Trophoblast cell (in vitro differentiated cells and primary cell): ENCODE measurements around the gene RRP8.

Source experiments
- DNase-seq, 2 donors: peaks; one replicate each; pipeline ENCODE4 v3.0.0-alpha.2; 2016
- H2AFZ ChIP-seq: 2 replicates; pipeline ENCODE4 v1.6.1; 2013; ENCODE audit warnings: low read length, moderate library complexity, mild to moderate bottlenecking; ENCODE audit not compliant: insufficient read depth, poor library complexity
- H2AK5ac ChIP-seq: 2 replicates; pipeline ENCODE4 v1.6.1; 2013; ENCODE audit warnings: mild to moderate bottlenecking, low read length
- H2BK120ac ChIP-seq: 2 replicates; pipeline ENCODE4 v1.6.1; 2013; ENCODE audit warnings: low read length, mild to moderate bottlenecking, moderate library complexity; ENCODE audit not compliant: insufficient read depth, poor library complexity
- H2BK12ac ChIP-seq: 2 replicates; pipeline ENCODE4 v1.6.1; 2013; ENCODE audit warnings: mild to moderate bottlenecking, low read length, moderate library complexity
- H2BK5ac ChIP-seq: 2 replicates; pipeline ENCODE4 v1.6.1; 2013; ENCODE audit warnings: low read length, low read depth, moderate library complexity, mild to moderate bottlenecking; ENCODE audit not compliant: poor library complexity
- H3K14ac ChIP-seq: 2 replicates; pipeline ENCODE4 v1.6.1; 2013; ENCODE audit warnings: mild to moderate bottlenecking, low read length
- H3K18ac ChIP-seq: 2 replicates; pipeline ENCODE4 v1.6.1; 2013; ENCODE audit warnings: mild to moderate bottlenecking, low read length
- H3K23ac ChIP-seq: 2 replicates; pipeline ENCODE4 v1.6.1; 2013; ENCODE audit warnings: low read length
- H3K27ac ChIP-seq: 2 replicates; pipeline ENCODE4 v1.5.1; 2013; ENCODE audit warnings: low read depth, mild to moderate bottlenecking, inconsistent platforms, low read length, moderate library complexity
- H3K27me3 ChIP-seq: 2 replicates; pipeline ENCODE4 v1.6.1; 2013; ENCODE audit warnings: inconsistent platforms, mild to moderate bottlenecking, low read length, moderate library complexity; ENCODE audit not compliant: insufficient read depth
- H3K36me3 ChIP-seq, 2 experiments: 1 replicate in 1 of 2; 2 replicates in 1 of 2; pipeline ENCODE4 v1.6.1; 2013; ENCODE audit warnings: low read length in 2 of 2, mild to moderate bottlenecking in 2 of 2, moderate library complexity in 1 of 2; ENCODE audit not compliant: insufficient read depth in 2 of 2, control insufficient read depth in 1 of 2
- H3K4ac ChIP-seq: 2 replicates; pipeline ENCODE4 v1.6.1; 2013; ENCODE audit warnings: low read depth, mild to moderate bottlenecking, low read length, moderate library complexity
- H3K4me1 ChIP-seq, 2 experiments: 1 replicate in 1 of 2; 2 replicates in 1 of 2; pipeline ENCODE4 v1.6.1; 2013; ENCODE audit warnings: low read length in 2 of 2, mild to moderate bottlenecking in 2 of 2, moderate library complexity in 1 of 2; ENCODE audit not compliant: insufficient read depth in 2 of 2, control insufficient read depth in 1 of 2
- H3K4me2 ChIP-seq: 2 replicates; pipeline ENCODE4 v1.6.1; 2013; ENCODE audit warnings: inconsistent platforms, mild to moderate bottlenecking, low read length, moderate library complexity
- H3K4me3 ChIP-seq: 2 replicates; pipeline ENCODE4 v1.5.1; 2013; ENCODE audit warnings: mild to moderate bottlenecking, low read depth, low read length, inconsistent platforms
- H3K79me1 ChIP-seq: one replicate; pipeline ENCODE4 v1.6.1; 2013; ENCODE audit warnings: low read length
- H3K79me2 ChIP-seq: 2 replicates; pipeline ENCODE4 v1.6.1; 2013; ENCODE audit warnings: low read length, mild to moderate bottlenecking; ENCODE audit not compliant: control insufficient read depth, insufficient read depth, poor library complexity
- H3K9ac ChIP-seq: 2 replicates; pipeline ENCODE4 v1.6.1; 2013; ENCODE audit warnings: mild to moderate bottlenecking, low read length
- H3K9me3 ChIP-seq: 2 replicates; pipeline ENCODE4 v1.6.1; 2013; ENCODE audit warnings: low read depth, mild to moderate bottlenecking, control low read depth, inconsistent platforms, low read length; ENCODE audit not compliant: insufficient read depth
- H4K12ac ChIP-seq: 2 replicates; pipeline ENCODE4 v1.6.1; 2013; ENCODE audit warnings: low read depth, mild to moderate bottlenecking, low read length, moderate library complexity
- H4K8ac ChIP-seq: 2 replicates; pipeline ENCODE4 v1.6.1; 2013; ENCODE audit warnings: low read depth, mild to moderate bottlenecking, low read length, moderate library complexity
- H4K91ac ChIP-seq: one replicate; pipeline ENCODE4 v1.6.1; 2013; ENCODE audit warnings: low read depth, mild to moderate bottlenecking, low read length, moderate library complexity
- WGBS: extraction: QIAGEN DNeasy Blood & Tissue Kit; methylation state at CpG from one replicate; pipeline ENCODE4 v1.1.7; 2013; ENCODE audit warnings: missing lambda C conversion rate; ENCODE audit not compliant: insufficient read length, insufficient coverage; ENCODE audit errors: extremely low coverage; 5-methylcytosine and 5-hydroxymethylcytosine counted together

RRP8 gene

GRCh38 chr11:6632116-6633073 is 29.0 kb upstream of the RRP8 start:
- Histone ChIP-seq H4K8ac (no peak overlapping the region), H3K9ac (no peak overlapping the region), H3K79me2 (no peaks in the 10 kb centered on the region), H3K36me3 (peaks cover 2 to 3% of the 10 kb centered on the region in 2 experiments), H3K14ac (no peak overlapping the region), H2BK5ac (no peak overlapping the region), H2AFZ (no peak overlapping the region), H3K79me1 (no peaks in the 10 kb centered on the region), H4K12ac (no peak overlapping the region), H2AK5ac (no peak overlapping the region), H3K4ac (no peak overlapping the region), H3K4me2 (no peak overlapping the region), H3K18ac (no peak overlapping the region), H2BK12ac (no peak overlapping the region), H4K91ac (no peak overlapping the region), H3K23ac (no peak overlapping the region), H3K4me1 (peaks cover 6 to 16% of the 10 kb centered on the region in 2 experiments), H2BK120ac (no peak overlapping the region), H3K27ac (no peak overlapping the region), H3K9me3 (peaks cover 18% of the 10 kb centered on the region), H3K4me3 (no peak overlapping the region), H3K27me3 (peaks cover 29% of the 10 kb centered on the region)
- WGBS: no CpG with 5 or more reads among the region's 29 CpGs
- DNase-seq: no peak

- Histone ChIP-seq H2AFZ (no peak overlapping the region), H3K14ac (no peak overlapping the region)
Measured at GRCh38 chr11:6631361-6631890, 28.0 kb upstream of the RRP8 start.

GRCh38 chr11:6630632-6631291 is 27.3 kb upstream of the RRP8 start:
- H3K27me3 ChIP-seq: peaks cover 29% of the 10 kb centered on the region
- no peak overlapping the region for H3K14ac ChIP-seq
- no peaks in the 10 kb centered on the region for H3K79me1 ChIP-seq
- H2BK5ac ChIP-seq: no peak overlapping the region
- no peaks in the 10 kb centered on the region for H3K79me2 ChIP-seq
- no peak overlapping the region for H2AK5ac ChIP-seq
- H2BK120ac ChIP-seq: no peak overlapping the region
- no peak overlapping the region for H3K4me3 ChIP-seq
- no peak overlapping the region for H4K8ac ChIP-seq
- no CpG with 5 or more reads among the region's 28 CpGs for WGBS
- H3K27ac ChIP-seq: no peak overlapping the region
- no peak overlapping the region for H3K18ac ChIP-seq
- H4K91ac ChIP-seq: no peak overlapping the region
- no peak overlapping the region for H2AFZ ChIP-seq
- no peak overlapping the region for H3K4ac ChIP-seq
- H3K4me1 ChIP-seq: peaks cover 6 to 16% of the 10 kb centered on the region in 2 experiments
- no peak overlapping the region for H3K9ac ChIP-seq
- H3K9me3 ChIP-seq: peaks cover 23% of the 10 kb centered on the region
- no peak overlapping the region for H2BK12ac ChIP-seq
- H4K12ac ChIP-seq: no peak overlapping the region
- no peak overlapping the region for H3K23ac ChIP-seq
- H3K4me2 ChIP-seq: peak overlapping the region; percentile 73
- peaks cover 2 to 3% of the 10 kb centered on the region in 2 experiments for H3K36me3 ChIP-seq
- DNase-seq: no peak

More at GRCh38 chr11:6631361-6631890, 28.0 kb upstream of the RRP8 start:
- H4K8ac ChIP-seq: no peak overlapping the region
- peaks cover 6 to 16% of the 10 kb centered on the region in 2 experiments for H3K4me1 ChIP-seq
- no CpG with 5 or more reads among the region's 11 CpGs for WGBS
- no peak overlapping the region for H3K9ac ChIP-seq
- H3K79me2 ChIP-seq: no peaks in the 10 kb centered on the region
- no peak overlapping the region for H2BK5ac ChIP-seq
- H4K12ac ChIP-seq: no peak overlapping the region
- H4K91ac ChIP-seq: no peak overlapping the region
- no peak overlapping the region for H3K27ac ChIP-seq
- no peak overlapping the region for H2BK120ac ChIP-seq
- H2AK5ac ChIP-seq: no peak overlapping the region
- no peak overlapping the region for H3K4me2 ChIP-seq
- no peak for DNase-seq
- no peaks in the 10 kb centered on the region for H3K79me1 ChIP-seq
- H2BK12ac ChIP-seq: no peak overlapping the region
- H3K18ac ChIP-seq: no peak overlapping the region
- peaks cover 2 to 3% of the 10 kb centered on the region in 2 experiments for H3K36me3 ChIP-seq
- H3K4ac ChIP-seq: no peak overlapping the region
- no peak overlapping the region for H3K4me3 ChIP-seq
- H3K23ac ChIP-seq: no peak overlapping the region
- H3K27me3 ChIP-seq: peaks cover 29% of the 10 kb centered on the region
- peaks cover 23% of the 10 kb centered on the region for H3K9me3 ChIP-seq

- peak overlapping the region; percentile 73 for H3K4me2 ChIP-seq
- H3K14ac ChIP-seq: no peak overlapping the region
- peaks cover 2 to 3% of the 10 kb centered on the region in 2 experiments for H3K36me3 ChIP-seq
- no peak overlapping the region for H3K27ac ChIP-seq
- no peak overlapping the region for H2AK5ac ChIP-seq
- no CpG with 5 or more reads among the region's 102 CpGs for WGBS
- no peak overlapping the region for H2BK120ac ChIP-seq
- H4K8ac ChIP-seq: no peak overlapping the region
- no peak overlapping the region for H2AFZ ChIP-seq
- H3K79me1 ChIP-seq: no peaks in the 10 kb centered on the region
- no peaks in the 10 kb centered on the region for H3K79me2 ChIP-seq
- H3K18ac ChIP-seq: no peak overlapping the region
- peaks cover 23% of the 10 kb centered on the region for H3K9me3 ChIP-seq
- H3K4me3 ChIP-seq: peak overlapping the region; percentile 34
- H2BK5ac ChIP-seq: no peak overlapping the region
- no peak overlapping the region for H3K23ac ChIP-seq
- no peak overlapping the region for H4K91ac ChIP-seq
- peaks cover 6 to 10% of the 10 kb centered on the region in 2 experiments for H3K4me1 ChIP-seq
- H4K12ac ChIP-seq: no peak overlapping the region
- H3K4ac ChIP-seq: no peak overlapping the region
- no peak overlapping the region for H2BK12ac ChIP-seq
- peak in 1 of 2 donors; percentile 8 for DNase-seq
- peaks cover 29% of the 10 kb centered on the region for H3K27me3 ChIP-seq
- H3K9ac ChIP-seq: no peak overlapping the region
Measured at GRCh38 chr11:6629892-6630631, 26.6 kb upstream of the RRP8 start.
